Karpas-422 (cell line): Measurements from ENCODE around the gene FBF1. TPM values are rescaled to one million over a fixed set of nuclear protein-coding genes. Genes with fewer than 3 reads are reported as not detected.

Experiments used
- DNase-seq: peaks from one replicate; pipeline ENCODE4 v3.0.0-alpha.2; 2015
- H2AFZ ChIP-seq: fragments of 200-600 bp; sonication (generic); 2 replicates; pipeline ENCODE4 v1.6.1; 2014; ENCODE audit warnings: antibody characterized with exemption, low read length, mixed read lengths
- H3K27ac ChIP-seq: fragments of 200-600 bp; sonication (generic); 2 replicates; pipeline ENCODE4 v1.5.1; 2014; ENCODE audit warnings: mild to moderate bottlenecking, low read length, moderate library complexity
- H3K27me3 ChIP-seq: fragments of 200-600 bp; sonication (generic); 2 replicates; pipeline ENCODE4 v1.6.1; 2014; ENCODE audit warnings: low read length, mixed read lengths
- H3K36me3 ChIP-seq: fragments of 200-600 bp; sonication (generic); 2 replicates; pipeline ENCODE4 v1.6.1; 2014; ENCODE audit warnings: low read length, mixed read lengths; ENCODE audit not compliant: insufficient read depth
- H3K4me1 ChIP-seq: fragments of 200-600 bp; sonication (generic); 2 replicates; pipeline ENCODE4 v1.6.1; 2014; ENCODE audit warnings: mild to moderate bottlenecking, low read length, mixed read lengths
- H3K4me2 ChIP-seq: fragments of 200-600 bp; sonication (generic); 2 replicates; pipeline ENCODE4 v1.6.1; 2014; ENCODE audit warnings: low read length, low read depth, mild to moderate bottlenecking; ENCODE audit not compliant: poor library complexity, severe bottlenecking
- H3K4me3 ChIP-seq: fragments of 200-600 bp; sonication (generic); 2 replicates; pipeline ENCODE4 v1.5.1; 2014; ENCODE audit warnings: mild to moderate bottlenecking, antibody characterized with exemption, low read length, mixed read lengths
- H3K79me2 ChIP-seq: fragments of 200-600 bp; sonication (generic); 2 replicates; pipeline ENCODE4 v1.6.1; 2014; ENCODE audit warnings: mild to moderate bottlenecking, low read length, mixed read lengths
- H3K9ac ChIP-seq: fragments of 200-600 bp; sonication (generic); 2 replicates; pipeline ENCODE4 v1.6.0; 2014; ENCODE audit warnings: low read length
- H3K9me2 ChIP-seq: fragments of 200-600 bp; sonication (generic), shearing (Covaris generic); replicated peaks from 2 replicates; pipeline ENCODE4 v1.6.0; 2014; ENCODE audit warnings: mild to moderate bottlenecking, low read length, moderate library complexity; ENCODE audit not compliant: insufficient read depth
- H3K9me3 ChIP-seq: fragments of 300-700, 200-600 bp; sonication (generic); 2 replicates; pipeline ENCODE4 v1.6.1; 2014; ENCODE audit warnings: low read length, mixed read lengths
- H4K20me1 ChIP-seq: fragments of 200-600 bp; sonication (generic); 2 replicates; pipeline ENCODE4 v1.6.1; 2014; ENCODE audit warnings: mild to moderate bottlenecking, antibody characterized with exemption, low read length, low read depth; ENCODE audit not compliant: insufficient read depth
- total RNA-seq: library from RNA; depleted of rRNA; stranded (reverse); fragments of >200 nt; shearing (Covaris generic); gene quantifications from 2 replicates; pipeline ENCODE4 v1.2.3, GENCODE V29; 2014; ENCODE audit warnings: low replicate concordance

The FBF1 gene
- total RNA-seq, 1 experiment from 2014 or later: 13.5 TPM

GRCh38 chr17:75959839-75960511 is 19.1 kb upstream of the FBF1 start:
- H3K9ac ChIP-seq: 0 out of 2 replicates have a peak overlapping the region, but pooled peaks have one; percentile 11
- H3K4me3 ChIP-seq: peak overlapping the region; percentile 14; the same call in 1 of the 2 replicates
- H2AFZ ChIP-seq: peak overlapping the region; percentile 67
- H3K27me3 ChIP-seq: no peaks in the 10 kb centered on the region
- no peaks in the 10 kb centered on the region for H3K9me2 ChIP-seq
- H3K4me1 ChIP-seq: peaks cover 15% of the 10 kb centered on the region
- peak overlapping the region; percentile 45; the same call in 1 of the 2 replicates for H3K27ac ChIP-seq
- H3K79me2 ChIP-seq: peaks cover 19% of the 10 kb centered on the region
- peaks cover 14% of the 10 kb centered on the region; the same call in 1 of the 2 replicates for H3K36me3 ChIP-seq
- H3K4me2 ChIP-seq: peak overlapping the region; percentile 50
- no peak for DNase-seq
- no peaks in the 10 kb centered on the region for H4K20me1 ChIP-seq
- H3K9me3 ChIP-seq: no peaks in the 10 kb centered on the region

- 0 out of 2 replicates have a peak overlapping the region, but pooled peaks have one; percentile 11 for H3K9ac ChIP-seq
- peak overlapping the region; percentile 14; the same call in 1 of the 2 replicates for H3K4me3 ChIP-seq
- H4K20me1 ChIP-seq: no peaks in the 10 kb centered on the region
- no peaks in the 10 kb centered on the region for H3K9me3 ChIP-seq
- DNase-seq: no peak
- peak overlapping the region; percentile 45 for H3K27ac ChIP-seq
- no peaks in the 10 kb centered on the region for H3K9me2 ChIP-seq
- H3K4me2 ChIP-seq: peak overlapping the region; percentile 50
- no peaks in the 10 kb centered on the region for H3K27me3 ChIP-seq
- peaks cover 15% of the 10 kb centered on the region for H3K4me1 ChIP-seq
- peaks cover 12% of the 10 kb centered on the region for H3K79me2 ChIP-seq
- H3K36me3 ChIP-seq: peaks cover 14% of the 10 kb centered on the region; the same call in 1 of the 2 replicates
- peak overlapping the region; percentile 67 for H2AFZ ChIP-seq
These were observed 18.4 kb upstream of the FBF1 start for GRCh38 chr17:75959051-75959838.

- H3K4me2 ChIP-seq: no peak overlapping the region
- peaks cover 6% of the 10 kb centered on the region for H3K4me1 ChIP-seq
- H3K9me2 ChIP-seq: no peaks in the 10 kb centered on the region
- H3K27ac ChIP-seq: no peak overlapping the region
- H3K9me3 ChIP-seq: no peaks in the 10 kb centered on the region
- no peak overlapping the region for H3K9ac ChIP-seq
- no peak overlapping the region for H2AFZ ChIP-seq
- H3K36me3 ChIP-seq: peaks cover 23% of the 10 kb centered on the region; the same call in 1 of the 2 replicates
- no peaks in the 10 kb centered on the region for H4K20me1 ChIP-seq
- no peak for DNase-seq
- H3K4me3 ChIP-seq: no peak overlapping the region
- H3K79me2 ChIP-seq: no peaks in the 10 kb centered on the region
- no peaks in the 10 kb centered on the region for H3K27me3 ChIP-seq
These were observed 10.2 kb upstream of the FBF1 start for GRCh38 chr17:75950855-75951554.

GRCh38 chr17:75950421-75950820 is 9.6 kb upstream of the FBF1 start:
- peaks cover 6% of the 10 kb centered on the region for H3K4me1 ChIP-seq
- H4K20me1 ChIP-seq: no peaks in the 10 kb centered on the region
- no peak overlapping the region for H2AFZ ChIP-seq
- no peaks in the 10 kb centered on the region for H3K9me3 ChIP-seq
- no peak overlapping the region for H3K4me3 ChIP-seq
- H3K9me2 ChIP-seq: no peaks in the 10 kb centered on the region
- H3K79me2 ChIP-seq: no peaks in the 10 kb centered on the region
- no peak overlapping the region for H3K9ac ChIP-seq
- DNase-seq: no peak
- H3K36me3 ChIP-seq: peaks cover 19% of the 10 kb centered on the region; the same call in 1 of the 2 replicates
- H3K4me2 ChIP-seq: no peak overlapping the region
- no peaks in the 10 kb centered on the region for H3K27me3 ChIP-seq
- H3K27ac ChIP-seq: no peak overlapping the region

- Histone ChIP-seq H3K27me3 (no peaks in the 10 kb centered on the region), H3K9me2 (no peaks in the 10 kb centered on the region), H3K9ac (no peak overlapping the region), H3K27ac (no peak overlapping the region), H3K79me2 (peaks cover 6% of the 10 kb centered on the region), H3K4me1 (peaks cover 11% of the 10 kb centered on the region), H3K9me3 (no peaks in the 10 kb centered on the region), H2AFZ (no peak overlapping the region), H3K4me2 (no peak overlapping the region), H4K20me1 (no peaks in the 10 kb centered on the region), H3K36me3 (peaks cover 4% of the 10 kb centered on the region; the same call in 1 of the 2 replicates), H3K4me3 (no peak overlapping the region)
- DNase-seq: no peak
These were observed 4.4 kb upstream of the FBF1 start for GRCh38 chr17:75945211-75945610.

GRCh38 chr17:75943491-75943890 is 2.6 kb upstream of the FBF1 start:
- Histone ChIP-seq H3K27ac (no peak overlapping the region), H3K79me2 (peaks cover 12% of the 10 kb centered on the region), H3K4me3 (no peak overlapping the region), H2AFZ (no peak overlapping the region), H3K4me2 (no peak overlapping the region), H3K9me3 (no peaks in the 10 kb centered on the region), H3K9me2 (no peaks in the 10 kb centered on the region), H3K4me1 (peaks cover 17% of the 10 kb centered on the region), H3K36me3 (peaks cover 4% of the 10 kb centered on the region; the same call in 1 of the 2 replicates), H3K9ac (no peak overlapping the region), H3K27me3 (no peaks in the 10 kb centered on the region), H4K20me1 (no peaks in the 10 kb centered on the region)
- DNase-seq: no peak

- Histone ChIP-seq H3K4me1 (peaks cover 17% of the 10 kb centered on the region), H3K9me3 (no peaks in the 10 kb centered on the region), H2AFZ (no peak overlapping the region), H3K9ac (no peak overlapping the region), H3K27me3 (no peaks in the 10 kb centered on the region), H3K79me2 (peaks cover 12% of the 10 kb centered on the region), H3K36me3 (no peaks in the 10 kb centered on the region), H3K4me3 (no peak overlapping the region), H3K4me2 (no peak overlapping the region), H4K20me1 (no peaks in the 10 kb centered on the region), H3K9me2 (no peaks in the 10 kb centered on the region), H3K27ac (no peak overlapping the region)
- DNase-seq: no peak
These were observed 1.6 kb upstream of the FBF1 start for GRCh38 chr17:75942473-75942872.

- Histone ChIP-seq H3K36me3 (no peaks in the 10 kb centered on the region), H3K4me2 (peak overlapping the region; percentile 99), H3K9me3 (no peaks in the 10 kb centered on the region), H4K20me1 (no peaks in the 10 kb centered on the region), H3K27ac (no peak overlapping the region), H3K9ac (peak overlapping the region; percentile 95), H2AFZ (peak overlapping the region; percentile 97), H3K4me3 (peak overlapping the region; percentile 99), H3K27me3 (no peaks in the 10 kb centered on the region), H3K79me2 (peaks cover 12% of the 10 kb centered on the region), H3K4me1 (peaks cover 17% of the 10 kb centered on the region), H3K9me2 (no peaks in the 10 kb centered on the region)
- no peak for DNase-seq
These were observed 589 bp upstream of the FBF1 start for GRCh38 chr17:75941442-75941819.
